OCI-LY3 (cell line): ENCODE measurements around the gene IFFO2.

ENCODE experiments used
- CTCF ChIP-seq: fragments of 200-600, 300-600 bp; sonication (generic); IDR thresholded peaks from 2 replicates; pipeline ENCODE4 v1.5.1; 2014; ENCODE audit warnings: antibody characterized with exemption, low read length, low read depth
- EZH2phosphoT487 ChIP-seq: fragments of 200-600 bp; shearing (Covaris generic); IDR thresholded peaks from 2 replicates; pipeline ENCODE4 v1.6.1; 2018; ENCODE audit warnings: antibody characterized with exemption, mixed run types, low read depth

DNA sequence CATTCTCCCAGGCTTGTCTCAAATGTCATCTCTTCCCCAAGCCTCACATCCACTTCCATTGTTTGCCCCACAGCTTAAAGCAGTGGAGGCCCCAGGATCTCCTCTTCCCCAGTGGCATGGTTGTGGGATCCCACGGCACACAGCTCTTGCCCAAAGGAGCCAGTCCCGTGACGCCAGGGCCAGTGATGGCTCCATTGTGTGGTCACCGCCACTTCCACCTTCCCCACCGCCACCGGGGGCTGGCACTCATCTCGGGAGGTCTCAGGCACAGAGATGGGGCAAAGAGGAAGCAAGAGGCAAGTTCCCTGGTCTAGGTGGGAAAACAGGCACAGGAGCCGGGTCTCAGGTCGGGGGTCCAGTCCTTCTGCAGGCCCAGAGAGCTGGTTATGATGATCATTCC is 31.2 kb downstream of the IFFO2 start:
- TF ChIP-seq CTCF (no peak), EZH2phosphoT487 (no peak)
